ENCODE measurements around the gene HECTD1.

Gene HECTD1

DNA sequence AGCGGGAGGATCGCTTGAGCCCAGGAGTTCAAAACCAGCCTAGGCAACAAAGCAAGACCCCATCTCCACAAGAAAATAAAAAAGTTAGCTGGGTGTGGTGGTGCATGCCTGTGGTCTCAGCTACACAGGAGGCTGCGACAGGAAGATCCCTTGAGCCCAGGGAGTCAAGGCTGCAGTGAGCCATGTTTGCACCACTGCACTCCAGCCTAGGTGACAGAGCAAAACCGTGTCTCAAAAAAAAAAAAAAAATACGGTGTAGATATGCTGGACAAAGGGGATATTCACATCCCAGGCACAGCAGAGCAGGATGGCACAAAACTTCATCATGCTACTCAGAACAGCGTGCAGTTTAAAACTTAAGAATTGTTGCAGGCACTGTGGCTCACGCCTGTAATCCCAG is 156.6 kb downstream of the HECTD1 start:
- DNase-seq (ENCODE audit: low read depth) = no peak
